SK-N-SH (cell line): ENCODE results near the gene FGFRL1. TPM values are rescaled to one million over a fixed set of nuclear protein-coding genes. Genes with fewer than 3 reads are reported as not detected.
A peak's percentile ranks its signal among the peaks of the same experiment; 100 is the strongest.

Experiments used
- CTCF ChIA-PET: fragments of 300-600, 350-600 bp; formaldehyde crosslinking; extraction: SDS; loops from one replicate; lab custom pipeline; 2021; lab: Yijun Ruan, JAX
- POLR2A ChIA-PET: fragments of 350-600 bp; sonication (Branson Sonifier 250); formaldehyde crosslinking; extraction: SDS; loops from one replicate; lab custom pipeline; 2020; ENCODE audit warnings: antibody characterized with exemption, inconsistent platforms; lab: Yijun Ruan, JAX
- DNase-seq: peaks from one replicate; pipeline ENCODE4 v3.0.0; 2012
- H2AFZ ChIP-seq: fragments of 200-600 bp; sonication (generic); 2 replicates; pipeline ENCODE4 v1.8.1; 2016; ENCODE audit warnings: antibody characterized with exemption, mild to moderate bottlenecking, low read depth
- H3F3A ChIP-seq: fragments of 200-600 bp; sonication (generic); replicated peaks from 2 replicates; pipeline ENCODE3; 2016; ENCODE audit warnings: antibody characterized with exemption, mild to moderate bottlenecking; ENCODE audit not compliant: insufficient read depth
- H3K27ac ChIP-seq, 2 experiments: fragments of 200-500 bp in 1 of 2; fragments of 200-600 bp in 1 of 2; sonication (Bioruptor generic) in 1 of 2; sonication (generic), shearing (Covaris generic) in 1 of 2; 2 replicates each; pipeline versions ENCODE4 v1.5.1 to v1.6.1; 2014 to 2016; ENCODE audit warnings: low read depth in 2 of 2, inconsistent platforms in 1 of 2, low read length in 1 of 2, mild to moderate bottlenecking in 1 of 2, mixed read lengths in 1 of 2
- H3K27me3 ChIP-seq: fragments of 200-600 bp; sonication (generic), shearing (Covaris generic); 2 replicates; pipeline ENCODE4 v1.6.1; 2016; ENCODE audit warnings: mixed run types; ENCODE audit not compliant: insufficient read depth
- H3K36me3 ChIP-seq, 2 experiments: fragments of 200-500 bp in 1 of 2; fragments of 200-600 bp in 1 of 2; sonication (Bioruptor generic) in 1 of 2; sonication (generic) in 1 of 2; replicated peaks in 1 of 2; 2 replicates each; pipeline versions ENCODE3 to v1.5.1; 2014 to 2016; ENCODE audit warnings: low read length in 1 of 2, mild to moderate bottlenecking in 1 of 2; ENCODE audit not compliant: insufficient read depth in 2 of 2, control insufficient read depth in 1 of 2
- H3K4me1 ChIP-seq, 2 experiments: fragments of 200-500 bp in 1 of 2; fragments of 200-600 bp in 1 of 2; sonication (Bioruptor generic) in 1 of 2; sonication (generic), shearing (Covaris generic) in 1 of 2; 2 replicates each; pipeline versions ENCODE4 v1.5.1 to v1.6.1; 2014 to 2016; ENCODE audit warnings: low read depth in 1 of 2, low read length in 1 of 2, mixed run types in 1 of 2; ENCODE audit not compliant: insufficient read depth in 2 of 2, control insufficient read depth in 1 of 2
- H3K4me2 ChIP-seq: fragments of 200-600 bp; sonication (generic), shearing (Covaris generic); 2 replicates; pipeline ENCODE4 v1.6.1; 2017; ENCODE audit warnings: mixed run types
- H3K4me3 ChIP-seq, 2 experiments: fragments of 200-500 bp in 1 of 2; fragments of 200-600 bp in 1 of 2; sonication (Bioruptor generic) in 1 of 2; sonication (generic), shearing (Covaris generic) in 1 of 2; 2 replicates each; pipeline versions ENCODE4 v1.5.1 to v1.8.1; 2014 to 2016; ENCODE audit warnings: low read depth in 2 of 2, inconsistent platforms in 1 of 2, low read length in 1 of 2, mild to moderate bottlenecking in 1 of 2, mixed read lengths in 1 of 2, moderate library complexity in 1 of 2
- H3K79me2 ChIP-seq: fragments of 200-600 bp; sonication (generic); 2 replicates; pipeline ENCODE4 v1.8.1; 2017; ENCODE audit warnings: mild to moderate bottlenecking; ENCODE audit not compliant: insufficient read depth
- H3K9ac ChIP-seq: fragments of 200-600 bp; sonication (generic); 2 replicates; pipeline ENCODE4 v1.6.1; 2017; ENCODE audit warnings: mixed run types
- H3K9me2 ChIP-seq: fragments of 200-600 bp; sonication (generic); 2 replicates; pipeline ENCODE4 v1.6.1; 2017; ENCODE audit warnings: mixed run types
- H3K9me3 ChIP-seq: fragments of 200-600 bp; sonication (generic); 2 replicates; pipeline ENCODE4 v1.6.1; 2017; ENCODE audit warnings: mixed run types, mild to moderate bottlenecking, moderate library complexity
- H4K20me1 ChIP-seq: fragments of 200-600 bp; sonication (generic); 2 replicates; pipeline ENCODE4 v1.6.1; 2017; ENCODE audit warnings: mild to moderate bottlenecking, mixed run types; ENCODE audit not compliant: insufficient read depth
- CHD2 ChIP-seq: fragments of 150-350 bp; IDR thresholded peaks from 2 replicates; pipeline ENCODE4 v1.6.1; 2018; ENCODE audit warnings: low read length; ENCODE audit not compliant: partially characterized antibody
- EP300 ChIP-seq, 2 experiments: IDR thresholded peaks; 2 replicates each; pipeline versions ENCODE4 v1.4.0 to v1.6.1; 2012; ENCODE audit warnings: borderline replicate concordance in 1 of 2, low read depth in 1 of 2, low read length in 1 of 2
- EZH2phosphoT487 ChIP-seq: fragments of 200-600 bp; sonication (generic); IDR thresholded peaks from 2 replicates; pipeline ENCODE4 v1.6.1; 2017; ENCODE audit warnings: low read depth, mixed run types, mild to moderate bottlenecking, antibody characterized with exemption, moderate library complexity, borderline replicate concordance
- GABPA ChIP-seq: IDR thresholded peaks from 2 replicates; pipeline ENCODE4 v1.4.0; 2012; ENCODE audit warnings: low read depth, mild to moderate bottlenecking
- GATA2 ChIP-seq: sonication (generic); formaldehyde crosslinking; IDR thresholded peaks from 2 replicates; pipeline ENCODE4 v1.5.0; 2020; ENCODE audit warnings: mild to moderate bottlenecking, missing genetic modification reagents
- JUND ChIP-seq: IDR thresholded peaks from 2 replicates; pipeline ENCODE4 v1.4.0; 2012
- MXI1 ChIP-seq: IDR thresholded peaks from 2 replicates; pipeline ENCODE4 v1.6.1; 2012; ENCODE audit warnings: mild to moderate bottlenecking, low read depth, low read length, improper control_type of control experiment
- NFIC ChIP-seq: IDR thresholded peaks from 2 replicates; pipeline ENCODE4 v1.4.0; 2012; ENCODE audit warnings: borderline replicate concordance
- NRF1 ChIP-seq: IDR thresholded peaks from 2 replicates; pipeline ENCODE4 v1.6.1; 2012; ENCODE audit warnings: low read depth, mild to moderate bottlenecking, low read length
- POLR2AphosphoS5 ChIP-seq: IDR thresholded peaks from 2 replicates; pipeline ENCODE4 v1.6.1; 2012; ENCODE audit warnings: low read depth, low read length
- SMC3 ChIP-seq: IDR thresholded peaks from 2 replicates; pipeline ENCODE4 v1.6.1; 2012; ENCODE audit warnings: low read depth, low read length, improper control_type of control experiment
- TAF1 ChIP-seq: IDR thresholded peaks from 2 replicates; pipeline ENCODE4 v1.6.1; 2012; ENCODE audit warnings: low read depth, mild to moderate bottlenecking, low read length, moderate library complexity, borderline replicate concordance
- WGBS: methylation state at CpG from one replicate; pipeline ENCODE4 v1.1.6; 2017; ENCODE audit warnings: low lambda C conversion rate; 5-methylcytosine and 5-hydroxymethylcytosine counted together
- polyA plus RNA-seq, 3 experiments: library from polyadenylated mRNA; depleted of rRNA; stranded (reverse); fragments of >200 nt; gene quantifications; 2 replicates each; pipeline ENCODE4 v1.2.3, GENCODE V29; 2012
- TF ChIP-seq, protein P1 (sequence below): IDR thresholded peaks from 2 replicates; pipeline ENCODE4 v1.6.1; 2012; ENCODE audit warnings: mild to moderate bottlenecking, low read depth, low read length, moderate library complexity
- TF ChIP-seq, protein P2 (sequence below): IDR thresholded peaks from 2 replicates; pipeline ENCODE4 v1.4.0; 2012; ENCODE audit warnings: low read depth, borderline replicate concordance
- TF ChIP-seq, protein P3 (sequence below): fragments of 200-600 bp; sonication (generic); IDR thresholded peaks from 2 replicates; pipeline ENCODE4 v1.6.1; 2017; ENCODE audit warnings: antibody characterized with exemption, mild to moderate bottlenecking, moderate library complexity
- TF ChIP-seq, protein P4 (sequence below): IDR thresholded peaks from 2 replicates; pipeline ENCODE4 v1.4.0; 2012; ENCODE audit warnings: low read depth

FGFRL1 gene
- polyA plus RNA-seq, 1 of the 3 experiments (the other 2 are of a cell fraction): 22.5 TPM

DNA sequence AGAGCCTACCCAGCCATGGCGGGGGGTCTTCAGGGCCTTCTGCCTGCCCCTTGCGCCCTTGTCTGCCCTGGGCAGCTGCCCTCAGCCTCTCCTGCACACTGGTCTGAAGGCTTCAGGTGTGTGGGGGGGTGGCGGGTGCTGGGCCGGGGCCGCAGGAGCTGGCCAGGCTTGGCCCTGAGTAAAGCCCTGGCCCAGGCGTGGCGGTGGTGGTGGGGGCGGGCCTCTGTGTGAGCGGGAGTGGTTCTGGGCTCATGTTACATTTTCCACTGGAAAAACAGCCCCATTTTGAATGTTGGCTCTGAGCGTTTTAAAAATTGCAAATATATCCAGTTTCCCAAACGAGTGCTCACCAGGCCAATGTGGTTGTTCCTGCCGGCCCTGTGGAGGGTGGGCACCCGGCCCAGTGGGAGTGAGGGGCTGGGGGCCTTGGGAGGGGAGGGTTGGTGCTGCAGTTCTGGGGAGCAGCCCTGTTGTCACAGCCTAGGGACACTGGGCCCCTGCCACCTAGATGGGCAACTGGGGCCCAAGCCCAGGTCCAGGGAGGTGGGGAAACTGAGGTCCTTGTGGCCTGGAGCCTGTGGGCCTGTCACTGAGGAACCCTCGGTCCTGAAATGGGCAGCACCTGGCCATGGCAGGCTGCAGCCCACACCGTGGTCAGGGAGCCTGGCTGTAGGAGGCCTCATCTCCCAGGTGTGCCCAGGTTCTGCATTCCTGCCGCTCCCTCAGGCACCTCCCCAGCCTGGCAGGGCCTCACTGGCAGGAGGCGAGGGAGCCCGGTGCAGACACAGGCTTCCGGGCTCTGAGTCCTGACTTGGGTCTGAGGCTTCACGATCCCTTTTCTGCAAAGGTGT lies 28.3 kb downstream of the FGFRL1 start (continued):
- TF ChIP-seq TAF1: no peak
- TF ChIP-seq, protein P1, sequence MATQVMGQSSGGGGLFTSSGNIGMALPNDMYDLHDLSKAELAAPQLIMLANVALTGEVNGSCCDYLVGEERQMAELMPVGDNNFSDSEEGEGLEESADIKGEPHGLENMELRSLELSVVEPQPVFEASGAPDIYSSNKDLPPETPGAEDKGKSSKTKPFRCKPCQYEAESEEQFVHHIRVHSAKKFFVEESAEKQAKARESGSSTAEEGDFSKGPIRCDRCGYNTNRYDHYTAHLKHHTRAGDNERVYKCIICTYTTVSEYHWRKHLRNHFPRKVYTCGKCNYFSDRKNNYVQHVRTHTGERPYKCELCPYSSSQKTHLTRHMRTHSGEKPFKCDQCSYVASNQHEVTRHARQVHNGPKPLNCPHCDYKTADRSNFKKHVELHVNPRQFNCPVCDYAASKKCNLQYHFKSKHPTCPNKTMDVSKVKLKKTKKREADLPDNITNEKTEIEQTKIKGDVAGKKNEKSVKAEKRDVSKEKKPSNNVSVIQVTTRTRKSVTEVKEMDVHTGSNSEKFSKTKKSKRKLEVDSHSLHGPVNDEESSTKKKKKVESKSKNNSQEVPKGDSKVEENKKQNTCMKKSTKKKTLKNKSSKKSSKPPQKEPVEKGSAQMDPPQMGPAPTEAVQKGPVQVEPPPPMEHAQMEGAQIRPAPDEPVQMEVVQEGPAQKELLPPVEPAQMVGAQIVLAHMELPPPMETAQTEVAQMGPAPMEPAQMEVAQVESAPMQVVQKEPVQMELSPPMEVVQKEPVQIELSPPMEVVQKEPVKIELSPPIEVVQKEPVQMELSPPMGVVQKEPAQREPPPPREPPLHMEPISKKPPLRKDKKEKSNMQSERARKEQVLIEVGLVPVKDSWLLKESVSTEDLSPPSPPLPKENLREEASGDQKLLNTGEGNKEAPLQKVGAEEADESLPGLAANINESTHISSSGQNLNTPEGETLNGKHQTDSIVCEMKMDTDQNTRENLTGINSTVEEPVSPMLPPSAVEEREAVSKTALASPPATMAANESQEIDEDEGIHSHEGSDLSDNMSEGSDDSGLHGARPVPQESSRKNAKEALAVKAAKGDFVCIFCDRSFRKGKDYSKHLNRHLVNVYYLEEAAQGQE: no peak
- no peak for TF ChIP-seq NFIC

DNA sequence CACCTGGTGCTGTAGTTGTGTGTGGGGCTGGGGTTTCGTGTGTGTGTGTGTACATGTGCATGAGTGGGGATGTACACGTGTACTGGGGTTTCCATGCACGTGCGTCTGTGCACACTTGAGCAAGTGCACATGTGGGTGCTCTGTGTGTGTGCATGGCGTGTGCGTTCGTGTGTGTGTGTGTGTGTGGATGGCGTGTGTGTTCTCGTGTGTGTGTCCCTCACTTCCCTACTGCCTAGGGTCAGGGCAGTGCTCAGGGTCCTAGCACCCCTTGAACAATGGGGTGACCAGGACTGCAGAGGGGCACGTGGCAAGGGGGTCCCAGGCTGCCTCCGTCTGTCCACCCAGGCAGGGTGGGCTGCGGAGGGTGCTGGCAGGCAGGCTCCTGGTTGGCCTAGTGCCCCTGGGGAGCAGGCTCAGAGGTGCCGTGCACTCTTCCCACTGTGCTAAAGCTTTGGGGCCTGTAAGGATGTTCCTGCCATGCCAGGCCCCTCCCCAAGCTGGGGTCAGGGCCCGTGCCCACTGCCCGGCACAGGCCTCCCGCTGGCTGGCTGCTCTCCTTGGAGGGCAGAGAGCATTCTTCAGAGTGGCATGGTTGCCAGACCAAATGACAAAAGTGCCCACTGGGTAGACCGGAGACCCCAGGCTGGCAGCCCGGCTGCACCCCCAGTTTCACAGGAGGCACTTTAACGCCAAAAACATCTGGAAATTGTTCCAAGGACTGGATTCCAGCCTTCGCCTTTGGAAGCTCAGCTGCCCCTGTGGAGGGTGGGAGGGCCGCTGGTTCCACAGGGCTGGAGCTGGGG lies 29.1 kb downstream of the FGFRL1 start:
- peaks cover 3 to 28% of the 10 kb centered on the region in 2 experiments; a peak in 2 of 4 replicates for H3K4me1 ChIP-seq

DNA sequence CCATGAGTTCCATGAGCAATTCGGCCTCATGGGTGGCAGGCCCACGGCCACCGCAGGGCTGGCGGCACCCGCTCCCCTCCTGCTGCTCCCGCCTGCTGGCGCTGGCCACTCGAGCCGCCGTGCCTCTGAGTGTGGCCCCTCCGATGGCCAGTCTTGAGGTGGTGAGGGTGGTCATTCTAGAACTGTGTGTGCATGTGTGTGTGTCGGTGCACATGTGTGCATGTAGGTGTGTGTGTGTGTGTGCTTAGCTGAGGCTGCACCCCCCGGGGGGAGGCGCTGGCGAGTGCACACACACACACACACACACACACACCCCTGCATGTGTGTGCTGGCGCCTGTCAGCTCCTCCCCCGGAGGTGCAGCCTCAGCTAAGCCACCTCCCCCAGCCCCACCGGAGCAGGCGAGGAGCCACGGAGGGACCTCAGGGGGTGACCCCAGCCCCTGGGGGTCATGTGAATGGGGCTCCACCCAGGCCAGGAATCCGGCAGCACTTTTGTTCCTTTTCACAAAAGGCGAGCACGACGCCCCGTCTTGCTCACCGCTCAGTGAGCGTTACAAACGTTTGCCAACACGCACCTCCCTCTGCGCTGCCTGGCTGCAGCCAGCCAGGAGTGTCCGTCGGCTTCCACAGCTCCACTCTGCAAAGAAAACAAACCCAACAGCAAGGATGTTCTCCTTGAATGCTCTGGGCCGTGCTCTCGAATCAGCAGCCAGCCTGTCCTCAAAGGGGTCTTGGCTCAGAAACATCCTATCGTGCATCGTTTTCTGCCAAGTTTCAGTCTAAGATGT lies 29.9 kb downstream of the FGFRL1 start:
- no peaks in the 10 kb centered on the region for H3K9me2 ChIP-seq
- peaks cover 9% of the 10 kb centered on the region; the same call in 1 of the 2 replicates for H3K27me3 ChIP-seq
- peaks cover 8% of the 10 kb centered on the region for H3F3A ChIP-seq
- H4K20me1 ChIP-seq: no peaks in the 10 kb centered on the region
- no peaks in the 10 kb centered on the region for H3K36me3 ChIP-seq
- peak overlapping the region in 1 of 2 experiments; percentile 23; a peak in 2 of 4 replicates for H3K27ac ChIP-seq
- H2AFZ ChIP-seq: no peak overlapping the region
- H3K4me2 ChIP-seq: peak overlapping the region; percentile 10; the same call in 1 of the 2 replicates
- DNase-seq: no peak
- H3K9ac ChIP-seq: no peak overlapping the region
- POLR2A ChIA-PET: no interaction called here
- H3K9me3 ChIP-seq: no peaks in the 10 kb centered on the region
- WGBS: 19% methylated on average over 15 of the region's 36 CpGs
- no peaks in the 10 kb centered on the region for H3K79me2 ChIP-seq
- H3K4me1 ChIP-seq: peaks cover 3 to 28% of the 10 kb centered on the region in 2 experiments; a peak in 2 of 4 replicates
- no peak overlapping the region for H3K4me3 ChIP-seq
- CTCF ChIA-PET: no interaction called here
- no peak for TF ChIP-seq SMC3
- TF ChIP-seq EZH2phosphoT487: no peak
- TF ChIP-seq, protein P2, sequence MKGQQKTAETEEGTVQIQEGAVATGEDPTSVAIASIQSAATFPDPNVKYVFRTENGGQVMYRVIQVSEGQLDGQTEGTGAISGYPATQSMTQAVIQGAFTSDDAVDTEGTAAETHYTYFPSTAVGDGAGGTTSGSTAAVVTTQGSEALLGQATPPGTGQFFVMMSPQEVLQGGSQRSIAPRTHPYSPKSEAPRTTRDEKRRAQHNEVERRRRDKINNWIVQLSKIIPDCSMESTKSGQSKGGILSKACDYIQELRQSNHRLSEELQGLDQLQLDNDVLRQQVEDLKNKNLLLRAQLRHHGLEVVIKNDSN: no peak
- TF ChIP-seq, protein P3, sequence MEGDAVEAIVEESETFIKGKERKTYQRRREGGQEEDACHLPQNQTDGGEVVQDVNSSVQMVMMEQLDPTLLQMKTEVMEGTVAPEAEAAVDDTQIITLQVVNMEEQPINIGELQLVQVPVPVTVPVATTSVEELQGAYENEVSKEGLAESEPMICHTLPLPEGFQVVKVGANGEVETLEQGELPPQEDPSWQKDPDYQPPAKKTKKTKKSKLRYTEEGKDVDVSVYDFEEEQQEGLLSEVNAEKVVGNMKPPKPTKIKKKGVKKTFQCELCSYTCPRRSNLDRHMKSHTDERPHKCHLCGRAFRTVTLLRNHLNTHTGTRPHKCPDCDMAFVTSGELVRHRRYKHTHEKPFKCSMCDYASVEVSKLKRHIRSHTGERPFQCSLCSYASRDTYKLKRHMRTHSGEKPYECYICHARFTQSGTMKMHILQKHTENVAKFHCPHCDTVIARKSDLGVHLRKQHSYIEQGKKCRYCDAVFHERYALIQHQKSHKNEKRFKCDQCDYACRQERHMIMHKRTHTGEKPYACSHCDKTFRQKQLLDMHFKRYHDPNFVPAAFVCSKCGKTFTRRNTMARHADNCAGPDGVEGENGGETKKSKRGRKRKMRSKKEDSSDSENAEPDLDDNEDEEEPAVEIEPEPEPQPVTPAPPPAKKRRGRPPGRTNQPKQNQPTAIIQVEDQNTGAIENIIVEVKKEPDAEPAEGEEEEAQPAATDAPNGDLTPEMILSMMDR: no peak
- no peak for TF ChIP-seq GATA2 (CRISPR knock-in tag)
- TF ChIP-seq POLR2AphosphoS5: no peak
- no peak for TF ChIP-seq GABPA
- no peak for TF ChIP-seq NRF1
- TF ChIP-seq, protein P4, sequence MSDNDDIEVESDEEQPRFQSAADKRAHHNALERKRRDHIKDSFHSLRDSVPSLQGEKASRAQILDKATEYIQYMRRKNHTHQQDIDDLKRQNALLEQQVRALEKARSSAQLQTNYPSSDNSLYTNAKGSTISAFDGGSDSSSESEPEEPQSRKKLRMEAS: no peak
- TF ChIP-seq JUND: no peak
- TF ChIP-seq EP300 (IDR thresholded peaks at IDR 0.05; ENCODE audit: borderline replicate concordance in 1 of 2, low read depth in 1 of 2, low read length in 1 of 2): no peak

More for the DNA sequence above, 29.1 kb downstream of the FGFRL1 start:
- Histone ChIP-seq H3K27me3 (peaks cover 8% of the 10 kb centered on the region; the same call in 1 of the 2 replicates), H3K36me3 (no peaks in the 10 kb centered on the region), H3K4me3 (no peak overlapping the region), H3K9ac (no peak overlapping the region), H3K4me2 (no peak overlapping the region), H3K9me2 (no peaks in the 10 kb centered on the region), H3K9me3 (no peaks in the 10 kb centered on the region), H3K79me2 (no peaks in the 10 kb centered on the region), H2AFZ (no peak overlapping the region), H3F3A (peaks cover 7% of the 10 kb centered on the region), H3K27ac (no peak overlapping the region), H4K20me1 (no peaks in the 10 kb centered on the region)
- WGBS: 94% methylated on average over 17 of the region's 21 CpGs
- POLR2A ChIA-PET: no interaction called here
- DNase-seq: no peak
- CTCF ChIA-PET: no interaction called here
- no peak for TF ChIP-seq MXI1
- no peak for TF ChIP-seq CHD2
